Small intestine (tissue), 7 donors: ENCODE measurements around the gene ADAMTS2. TPM values are rescaled to one million over a fixed set of nuclear protein-coding genes. Genes with fewer than 3 reads are reported as not detected.

Source experiments
- DNase-seq, 2 donors: peaks; one replicate each; pipeline versions ENCODE4 v3.0.0 to v3.0.0-alpha.2; 2013
- FAIRE-seq: peaks from 2 replicates; lab custom pipeline; 2012; peaks lifted over from hg19 to GRCh38; lab: Jason Lieb, UNC
- H3K27ac ChIP-seq, 3 donors: one replicate each; pipeline ENCODE4 v1.5.1; 2013; ENCODE audit warnings: low read length in 2 of 3, mild to moderate bottlenecking in 2 of 3, control low read depth in 1 of 3, inconsistent platforms in 1 of 3, low read depth in 1 of 3, moderate library complexity in 1 of 3
- H3K27me3 ChIP-seq, 3 donors: one replicate each; pipeline ENCODE4 v1.6.1; 2013; ENCODE audit warnings: low read length in 3 of 3, inconsistent platforms in 1 of 3; ENCODE audit not compliant: control insufficient read depth in 3 of 3, insufficient read depth in 3 of 3
- H3K36me3 ChIP-seq, 3 donors: one replicate each; pipeline ENCODE4 v1.6.1; 2013; ENCODE audit warnings: low read length in 3 of 3, inconsistent platforms in 1 of 3, low read depth in 1 of 3, mild to moderate bottlenecking in 1 of 3, moderate library complexity in 1 of 3; ENCODE audit not compliant: control insufficient read depth in 3 of 3, insufficient read depth in 2 of 3
- H3K4me1 ChIP-seq, 3 donors: one replicate each; pipeline ENCODE4 v1.6.1; 2013; ENCODE audit warnings: low read length in 2 of 3, inconsistent platforms in 1 of 3, low read depth in 1 of 3, mild to moderate bottlenecking in 1 of 3, moderate library complexity in 1 of 3; ENCODE audit not compliant: control insufficient read depth in 3 of 3, insufficient read depth in 2 of 3
- H3K4me3 ChIP-seq, 3 donors: one replicate each; pipeline ENCODE4 v1.5.1; 2013; ENCODE audit warnings: low read length in 3 of 3, control low read depth in 1 of 3, inconsistent platforms in 1 of 3, low read depth in 1 of 3, mild to moderate bottlenecking in 1 of 3, moderate library complexity in 1 of 3
- H3K9me3 ChIP-seq, 2 donors: one replicate each; pipeline ENCODE4 v1.6.1; 2013; ENCODE audit warnings: low read depth in 1 of 2, low read length in 1 of 2; ENCODE audit not compliant: control insufficient read depth in 2 of 2, insufficient read depth in 1 of 2
- WGBS, 3 donors: extraction: QIAGEN DNeasy Blood & Tissue Kit; methylation state at CpG; one replicate each; pipeline ENCODE4 v1.1.7; 2013; 5-methylcytosine and 5-hydroxymethylcytosine counted together
- polyA plus RNA-seq, 4 donors: library from polyadenylated mRNA; stranded (reverse) in 3 of 4; unstranded in 1 of 4; fragments of 200-250 nt in 3 of 4; fragments of 120-200 nt in 1 of 4; gene quantifications; one replicate each; pipeline versions ENCODE4 v1.2.1 to v1.2.3, GENCODE V29; 2013
- donor health status: healthy with polysubstance abuse.
- donor health status: control.
- donor health status: control.
- donor health status: Bipolar disorder and iron deficiency.
- donor health status: healthy.

Gene ADAMTS2
- polyA plus RNA-seq, 4 donors: 0.22 to 6.3 (median 2.4) TPM

- H3K36me3 ChIP-seq: no peaks in the 10 kb centered on the region
- H3K4me1 ChIP-seq: no peaks in the 10 kb centered on the region
- 72 to 83% (median 72%) methylated on average over 13 of the region's 13 CpGs for WGBS, 3 donors
- no peak for FAIRE-seq
- DNase-seq: no peak
- H3K27ac ChIP-seq: no peak overlapping the region
- no peak overlapping the region for H3K4me3 ChIP-seq
- peaks cover 0 to under 1% of the 10 kb centered on the region in 2 donors for H3K9me3 ChIP-seq
- no peaks in the 10 kb centered on the region for H3K27me3 ChIP-seq
Measured at GRCh38 chr5:179321206-179321987, 23.9 kb downstream of the ADAMTS2 start.

DNA sequence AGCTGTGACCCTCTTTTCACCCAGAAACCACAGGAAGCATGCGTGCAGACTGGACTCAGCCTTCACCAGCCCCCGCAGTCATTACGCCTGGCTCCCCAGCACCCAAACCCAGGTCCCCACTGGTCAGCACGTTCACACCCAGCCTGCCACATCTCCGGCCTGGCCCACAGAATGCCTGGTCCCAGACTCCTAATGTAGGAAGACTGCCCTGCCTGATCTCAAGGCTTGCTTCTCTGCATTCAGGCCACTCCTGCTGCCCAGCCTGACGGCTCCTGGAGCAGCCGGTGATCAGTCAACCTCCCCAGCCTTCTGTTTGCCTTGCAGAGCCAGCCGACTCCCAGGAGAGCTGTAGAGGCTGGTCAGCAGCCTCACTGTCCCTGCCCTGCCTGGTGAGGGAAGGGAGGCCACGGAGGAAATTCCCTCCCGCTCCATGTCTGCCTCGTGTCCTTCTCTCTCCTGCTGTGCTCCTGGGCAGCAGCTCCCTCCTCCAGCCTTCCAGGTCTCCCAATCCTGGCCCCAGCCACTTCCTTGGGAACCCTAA lies 25.4 kb downstream of the ADAMTS2 start:
- H3K27ac ChIP-seq: no peak overlapping the region
- FAIRE-seq (no peak), DNase-seq (no peak)
- H3K4me3 ChIP-seq: no peak overlapping the region
- no peaks in the 10 kb centered on the region for H3K36me3 ChIP-seq
- H3K4me1 ChIP-seq: peaks cover 0 to 2% (median 0%) of the 10 kb centered on the region in 3 donors
- 38 to 54% (median 46%) methylated on average over 11 of the region's 11 CpGs for WGBS, 3 donors
- H3K9me3 ChIP-seq: peaks cover 0 to 3% of the 10 kb centered on the region in 2 donors
- no peaks in the 10 kb centered on the region for H3K27me3 ChIP-seq

DNA sequence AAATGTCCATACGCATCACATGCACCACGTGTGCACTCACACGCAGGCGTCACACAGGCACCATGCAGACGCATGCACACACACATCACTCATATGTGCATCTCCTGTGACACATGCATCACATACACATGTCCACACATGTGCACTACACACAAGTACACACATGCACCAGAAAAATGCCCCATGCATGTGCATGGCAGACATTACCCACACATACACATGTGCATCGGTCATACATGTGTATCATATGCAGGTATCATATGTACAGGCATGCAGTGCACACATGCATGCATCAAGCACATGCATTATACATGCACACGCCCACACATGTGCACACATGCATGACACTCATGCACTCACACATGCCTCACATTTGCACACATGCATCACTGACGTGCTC lies 26.1 kb downstream of the ADAMTS2 start:
- 83 to 88% (median 86%) methylated on average over 8 of the region's 8 CpGs for WGBS, 3 donors
- Histone ChIP-seq H3K27me3 (no peaks in the 10 kb centered on the region), H3K4me3 (no peak overlapping the region), H3K36me3 (no peaks in the 10 kb centered on the region), H3K4me1 (peaks cover 0 to 2% (median 0%) of the 10 kb centered on the region in 3 donors), H3K9me3 (peaks cover 0 to 3% of the 10 kb centered on the region in 2 donors), H3K27ac (no peak overlapping the region)
- FAIRE-seq: no peak
- DNase-seq: no peak

- whole genome bisulfite sequencing, 3 donors: 60 to 67% (median 62%) methylated on average over 21 of the region's 21 CpGs
- peaks cover 0 to 3% of the 10 kb centered on the region in 2 donors for H3K9me3 ChIP-seq
- DNase-seq (no peak), FAIRE-seq (no peak)
- H3K27me3 ChIP-seq: no peaks in the 10 kb centered on the region
- peaks cover 0 to 2% (median 0%) of the 10 kb centered on the region in 3 donors for H3K4me1 ChIP-seq
- H3K27ac ChIP-seq: no peak overlapping the region
- no peaks in the 10 kb centered on the region for H3K36me3 ChIP-seq
- H3K4me3 ChIP-seq: no peak overlapping the region
Measured at GRCh38 chr5:179318221-179318955, 26.9 kb downstream of the ADAMTS2 start.

DNA sequence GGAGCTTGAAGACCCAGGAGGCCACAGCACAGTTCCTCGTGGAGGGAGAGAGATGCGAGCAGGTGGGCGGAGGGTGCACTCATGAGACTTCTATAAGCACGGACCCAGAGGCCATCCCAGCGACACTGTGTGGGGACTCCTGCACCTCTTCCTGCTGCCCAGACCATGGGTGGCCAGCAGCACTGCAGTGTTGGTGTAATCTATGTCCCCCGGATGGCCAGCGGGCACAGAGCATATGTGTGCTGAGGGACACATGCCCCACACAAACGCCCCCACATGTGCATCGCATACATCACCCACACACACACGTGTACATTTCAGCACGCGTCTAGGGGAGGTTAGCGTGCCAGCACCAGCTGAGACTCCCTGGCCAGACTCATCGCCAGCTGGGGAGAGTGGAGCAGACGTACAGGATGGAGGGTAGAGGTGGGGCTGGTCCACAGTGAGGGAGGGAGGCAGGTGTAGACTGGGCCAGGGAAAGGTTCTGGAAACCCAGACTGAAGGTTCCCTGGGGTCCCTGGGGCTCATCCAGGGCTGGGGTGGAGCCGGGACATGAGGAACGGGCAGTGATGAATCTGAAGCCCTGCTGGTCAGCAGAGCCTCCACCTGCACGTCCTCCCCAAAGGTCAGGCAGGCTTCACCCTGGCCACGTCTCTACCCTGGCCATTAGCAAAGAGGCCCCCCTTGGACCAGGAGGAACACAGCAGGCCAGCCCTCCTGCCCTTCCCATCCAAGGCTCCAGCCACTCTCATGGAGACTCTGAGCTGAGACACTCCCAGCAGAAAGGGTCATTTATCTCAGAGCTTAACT lies 27.6 kb downstream of the ADAMTS2 start:
- Histone ChIP-seq H3K4me1 (peaks cover 0 to 2% (median 0%) of the 10 kb centered on the region in 3 donors), H3K36me3 (no peaks in the 10 kb centered on the region), H3K27me3 (no peaks in the 10 kb centered on the region), H3K4me3 (no peak overlapping the region), H3K9me3 (peaks cover 0 to 5% of the 10 kb centered on the region in 2 donors), H3K27ac (no peak overlapping the region)
- no peak for FAIRE-seq
- WGBS, 3 donors: 77 to 80% (median 80%) methylated on average over 19 of the region's 19 CpGs
- DNase-seq: no peak

GRCh38 chr5:179316982-179317381 lies 28.3 kb downstream of the ADAMTS2 start:
- Histone ChIP-seq H3K36me3 (no peaks in the 10 kb centered on the region), H3K27ac (no peak overlapping the region), H3K9me3 (peaks cover 0 to 6% of the 10 kb centered on the region in 2 donors), H3K4me1 (peaks cover 0 to 2% (median 0%) of the 10 kb centered on the region in 3 donors), H3K4me3 (no peak overlapping the region), H3K27me3 (no peaks in the 10 kb centered on the region)
- 51 to 65% (median 56%) methylated on average over 6 of the region's 6 CpGs for WGBS, 3 donors
- DNase-seq (no peak), FAIRE-seq (no peak)

DNA sequence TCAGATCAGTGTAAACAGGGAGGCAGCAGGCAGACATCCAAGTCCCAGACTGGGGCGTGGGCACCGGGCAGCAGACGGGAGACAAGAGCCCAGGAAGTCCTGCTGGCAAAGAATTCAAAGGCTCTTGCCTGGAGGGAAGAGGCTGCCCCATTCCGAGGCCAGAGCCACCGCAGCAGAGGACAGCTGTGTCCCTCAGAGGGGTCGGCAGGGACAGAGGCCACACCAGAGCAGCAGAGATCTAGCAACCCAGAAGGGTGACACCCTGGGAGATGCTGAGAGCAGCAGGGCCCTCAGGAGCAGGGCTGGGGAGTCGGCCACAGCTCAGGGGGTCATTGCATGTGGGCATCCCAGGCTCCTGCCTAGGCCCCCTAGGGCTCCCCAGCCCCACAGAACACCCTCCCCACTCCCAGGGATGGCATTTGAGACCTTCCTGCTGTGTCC lies 29.1 kb downstream of the ADAMTS2 start:
- WGBS, 3 donors: 61 to 74% (median 63%) methylated on average over 6 to 7 of the region's 7 CpGs
- no peak overlapping the region for H3K4me3 ChIP-seq
- H3K9me3 ChIP-seq: peaks cover 0 to 6% of the 10 kb centered on the region in 2 donors
- DNase-seq (no peak), FAIRE-seq (no peak)
- no peak overlapping the region for H3K27ac ChIP-seq
- H3K36me3 ChIP-seq: no peaks in the 10 kb centered on the region
- H3K4me1 ChIP-seq: peaks cover 0 to 2% (median 0%) of the 10 kb centered on the region in 3 donors
- H3K27me3 ChIP-seq: no peaks in the 10 kb centered on the region
